Pons (tissue), 1 donor: Measurements from ENCODE around the gene STAP2.
A peak's percentile ranks its signal among the peaks of the same experiment; 100 is the strongest.

Experiments
- DNase-seq: peaks from one replicate; pipeline ENCODE4 v3.0.0-alpha.2; 2016; ENCODE audit warnings: low spot score

STAP2 gene

GRCh38 chr19:4327252-4327876, 11.3 kb downstream of the STAP2 start:
- DNase-seq: peak; percentile 21

- no peak for DNase-seq
These were observed 11.8 kb downstream of the STAP2 start for GRCh38 chr19:4326837-4327251.

GRCh38 chr19:4326215-4326836, 12.3 kb downstream of the STAP2 start:
- no peak for DNase-seq

GRCh38 chr19:4324228-4324627, 14.4 kb downstream of the STAP2 start:
- DNase-seq: no peak

GRCh38 chr19:4323692-4324091, 14.9 kb downstream of the STAP2 start:
- DNase-seq: no peak

- no peak for DNase-seq
These were observed 15.5 kb downstream of the STAP2 start for GRCh38 chr19:4322942-4323665.

- DNase-seq: no peak
These were observed 18.2 kb downstream of the STAP2 start for GRCh38 chr19:4320419-4320818.

- DNase-seq: no peak
These were observed 19.4 kb downstream of the STAP2 start for GRCh38 chr19:4319067-4319718.

GRCh38 chr19:4318460-4318859, 20.2 kb downstream of the STAP2 start:
- DNase-seq: no peak

- no peak for DNase-seq
These were observed 21.7 kb downstream of the STAP2 start for GRCh38 chr19:4316956-4317355.

- DNase-seq: no peak
These were observed 24.7 kb downstream of the STAP2 start for GRCh38 chr19:4313847-4314490.

GRCh38 chr19:4310247-4311121, 28.1 kb downstream of the STAP2 start:
- DNase-seq: no peak

- DNase-seq: no peak
These were observed 33.0 kb downstream of the STAP2 start for GRCh38 chr19:4305659-4306058.

- no peak for DNase-seq
These were observed 33.4 kb downstream of the STAP2 start for GRCh38 chr19:4305257-4305612.

GRCh38 chr19:4304538-4305256, 33.9 kb downstream of the STAP2 start, which contains the start of gene FSD1:
Gene FSD1, plus strand, starts transcription at chr19:4304598. Its CDS starts 149 bp downstream, at chr19:4304747.
- no peak for DNase-seq

GRCh38 chr19:4303819-4304537, 34.6 kb downstream of the STAP2 start:
- no peak for DNase-seq

GRCh38 chr19:4302243-4302640, 36.4 kb downstream of the STAP2 start, which contains the start of gene TMIGD2:
Gene TMIGD2, minus strand, starts transcription at chr19:4302389. Its CDS starts 4 bp downstream, at chr19:4302385.
- DNase-seq: no peak

- DNase-seq: no peak
These were observed 36.9 kb downstream of the STAP2 start for GRCh38 chr19:4301590-4302242.

- DNase-seq: no peak
These were observed 38.0 kb downstream of the STAP2 start for GRCh38 chr19:4300589-4300988.
